Stomach (tissue), 9 donors: ENCODE measurements around the gene MNT. TPM values are rescaled to one million over a fixed set of nuclear protein-coding genes. Genes with fewer than 3 reads are reported as not detected.

Experiments used
- DNase-seq, 2 donors: peaks; one replicate each; pipeline versions ENCODE4 v3.0.0 to v3.0.0-alpha.2; 2013 to 2019
- H3K27ac ChIP-seq, 5 donors: fragments of 200-600 bp in 4 of 5; sonication (generic) in 4 of 5; one replicate each; pipeline ENCODE4 v1.5.1; 2013 to 2019; ENCODE audit warnings: mild to moderate bottlenecking in 1 of 5, moderate library complexity in 1 of 5
- H3K27me3 ChIP-seq, 3 donors: fragments of 200-600 bp; sonication (generic); one replicate each; pipeline ENCODE4 v1.5.1; 2017 to 2019; ENCODE audit warnings: mixed run types in 1 of 3
- H3K36me3 ChIP-seq, 4 donors: fragments of 200-600 bp; sonication (generic); 1 replicate in 3 of 4; 2 replicates in 1 of 4; pipeline ENCODE4 v1.5.1; 2016 to 2019
- H3K4me1 ChIP-seq, 4 donors: fragments of 200-600 bp; sonication (generic); one replicate each; pipeline ENCODE4 v1.5.1; 2016 to 2019
- H3K4me3 ChIP-seq, 4 donors: fragments of 200-600 bp; sonication (generic) in 3 of 4; one replicate each; pipeline ENCODE4 v1.5.1; 2016 to 2019; ENCODE audit warnings: mild to moderate bottlenecking in 1 of 4
- H3K9me3 ChIP-seq, 4 donors: fragments of 200-600 bp; sonication (generic); one replicate each; pipeline ENCODE4 v1.5.1; 2016 to 2019
- CTCF ChIP-seq, 7 experiments: fragments of 450-650 bp in 4 of 7; fragments of 200-600 bp in 3 of 7; sonication (generic) in 3 of 7; IDR thresholded peaks; one replicate each; pipeline ENCODE4 v1.5.1; 2016 to 2019; ENCODE audit warnings: antibody characterized with exemption in 7 of 7, control low read depth in 2 of 7, mild to moderate bottlenecking in 1 of 7
- EP300 ChIP-seq: sonication (generic); formaldehyde crosslinking; IDR thresholded peaks from one replicate; pipeline ENCODE4 v1.6.1; 2017; ENCODE audit warnings: antibody characterized with exemption
- POLR2A ChIP-seq, 4 donors: fragments of 450-650 bp; IDR thresholded peaks; one replicate each; pipeline ENCODE4 v1.6.1; 2016; ENCODE audit warnings: antibody characterized with exemption in 4 of 4, control low read depth in 2 of 4, mild to moderate bottlenecking in 1 of 4, moderate library complexity in 1 of 4
- POLR2AphosphoS5 ChIP-seq, 3 donors: sonication (generic); formaldehyde crosslinking; IDR thresholded peaks; one replicate each; pipeline ENCODE4 v1.6.1; 2016; ENCODE audit warnings: antibody characterized with exemption in 3 of 3
- WGBS, 5 donors: extraction: QIAGEN DNeasy Blood & Tissue Kit in 3 of 5; methylation state at CpG; one replicate each; pipeline versions ENCODE4 v1.1.5 to v1.1.7; 2013 to 2018; 5-methylcytosine and 5-hydroxymethylcytosine counted together
- intact Hi-C: fragments of 100-400 bp; cut with DNase I; formaldehyde crosslinking; loops from one replicate; pipeline ENCODE4 v1.15.1; 2023; ENCODE audit warnings: low total_unique reads
- polyA plus RNA-seq, 3 donors: library from polyadenylated mRNA; stranded (reverse); fragments of 200-250 nt; gene quantifications; one replicate each; pipeline ENCODE4 v1.2.3, GENCODE V29; 2013
- total RNA-seq, 5 donors: library from RNA; depleted of rRNA; stranded (reverse); fragments of >200 nt; gene quantifications; one replicate each; pipeline versions ENCODE4 v1.1.0 to v1.2.3, GENCODE V29; 2014 to 2016
- donor health status: healthy with polysubstance abuse.
- donor health status: Bipolar disorder and iron deficiency.
- donor health status: healthy.

The MNT gene
- total and polyA plus RNA-seq, 8 donors: 3.5 to 55.8 (median 8.6) TPM

- DNase-seq: peak; percentile 95 to 96
- intact Hi-C loops: loop anchor here (5.0 to 10.0 kb wide), 2 partner anchors 34 to 51 kb away; no protein-coding TSS in a partner anchor
- no peaks in the 10 kb centered on the region for H3K27me3 ChIP-seq
- H3K36me3 ChIP-seq: peaks cover 15 to 45% (median 41%) of the 10 kb centered on the region in 4 donors
- 24 to 33% (median 31%) methylated on average over 19 of the region's 19 CpGs for WGBS, 5 donors
- peak overlapping the region in 3 of 5 donors; percentile 38 to 73 (median 63) for H3K27ac ChIP-seq
- H3K4me3 ChIP-seq: no peak overlapping the region
- peaks cover 8 to 62% (median 26%) of the 10 kb centered on the region in 4 donors for H3K4me1 ChIP-seq
- TF ChIP-seq POLR2AphosphoS5 (IDR thresholded peaks at IDR 0.05) (peak in 2 of 3 donors; percentile 51 to 91), POLR2A (IDR thresholded peaks at IDR 0.05) (no peak), EP300 (no peak), CTCF (IDR thresholded peaks at IDR 0.05) (peak in 6 of 7 experiments; percentile 69 to 99 (median 96))
- H3K9me3 ChIP-seq: no peaks in the 10 kb centered on the region
Measured at GRCh38 chr17:2416010-2416734, 15.3 kb upstream of the MNT start.

DNA sequence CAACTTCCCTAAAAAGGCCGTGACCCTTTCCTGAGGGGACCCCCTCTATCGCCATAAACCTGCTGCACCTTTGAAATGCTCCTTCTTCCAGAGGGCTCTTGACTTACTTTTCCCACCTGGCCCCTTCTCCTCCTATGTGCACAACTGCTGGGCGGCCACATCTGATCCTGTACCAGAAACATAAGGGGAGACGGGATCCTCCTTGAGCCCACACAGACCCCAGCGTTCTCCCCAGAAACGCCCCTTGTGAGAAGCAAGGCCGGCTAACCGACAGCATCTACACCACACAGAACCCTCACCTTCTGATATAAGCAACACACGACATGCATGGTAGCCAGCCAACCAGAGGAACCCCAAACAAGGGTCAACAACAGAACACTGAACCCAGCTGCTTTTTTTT, 14.2 kb upstream of the MNT start:
- intact Hi-C loops: loop anchor here (5.0 to 10.0 kb wide), 2 partner anchors 33 to 50 kb away; no protein-coding TSS in a partner anchor
- TF ChIP-seq POLR2AphosphoS5 (IDR thresholded peaks at IDR 0.05): no peak
- TF ChIP-seq CTCF (IDR thresholded peaks at IDR 0.05): no peak
- no peak for TF ChIP-seq EP300
- no peak for TF ChIP-seq POLR2A (IDR thresholded peaks at IDR 0.05)

GRCh38 chr17:2414446-2415064, 13.7 kb upstream of the MNT start:
- no peak for TF ChIP-seq CTCF (IDR thresholded peaks at IDR 0.05)
- no peak for TF ChIP-seq EP300
- no peak for TF ChIP-seq POLR2A (IDR thresholded peaks at IDR 0.05)
- TF ChIP-seq POLR2AphosphoS5 (IDR thresholded peaks at IDR 0.05): no peak
- intact Hi-C loops: loop anchor here (5.0 to 10.0 kb wide), 2 partner anchors 32 to 50 kb away; no protein-coding TSS in a partner anchor
- peaks cover 5 to 34% (median 25%) of the 10 kb centered on the region in 4 donors for H3K36me3 ChIP-seq
- peaks cover 7 to 47% (median 25%) of the 10 kb centered on the region in 4 donors for H3K4me1 ChIP-seq
- H3K9me3 ChIP-seq: no peaks in the 10 kb centered on the region
- DNase-seq: no peak
- no peaks in the 10 kb centered on the region for H3K27me3 ChIP-seq
- 89 to 96% (median 93%) methylated on average over 12 to 22 of the region's 22 CpGs for WGBS, 5 donors
- H3K4me3 ChIP-seq: no peak overlapping the region
- H3K27ac ChIP-seq: no peak overlapping the region

More for the DNA sequence above, 14.2 kb upstream of the MNT start:
- 79 to 91% (median 86%) methylated on average over 9 of the region's 9 CpGs for WGBS, 5 donors
- no peak for DNase-seq
- Histone ChIP-seq H3K4me1 (peaks cover 8 to 53% (median 26%) of the 10 kb centered on the region in 4 donors), H3K9me3 (no peaks in the 10 kb centered on the region), H3K36me3 (peaks cover 11 to 39% (median 31%) of the 10 kb centered on the region in 4 donors), H3K27ac (no peak overlapping the region), H3K4me3 (no peak overlapping the region), H3K27me3 (no peaks in the 10 kb centered on the region)

DNA sequence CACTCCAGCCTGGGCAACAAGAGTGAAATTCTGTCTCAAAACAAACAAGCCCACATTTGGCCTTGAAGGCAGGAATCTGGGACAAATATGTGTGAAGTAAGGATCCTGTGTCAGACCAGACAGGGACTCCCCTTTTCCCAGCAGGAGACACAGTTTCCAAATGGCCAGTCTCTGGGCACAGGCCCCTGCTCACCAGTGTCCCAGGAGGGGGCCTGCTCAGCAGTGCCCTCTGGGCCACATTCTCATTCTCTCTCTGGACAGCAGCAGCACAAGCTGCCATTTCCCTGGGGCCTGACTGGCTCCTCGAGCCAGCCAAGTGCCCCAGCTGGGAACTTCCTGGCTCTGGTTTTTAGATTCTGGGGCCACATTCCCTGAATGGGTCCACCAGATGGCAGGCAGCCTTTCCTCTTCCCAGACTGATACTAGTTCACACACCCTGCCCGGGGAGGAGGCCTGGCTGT, 11.7 kb upstream of the MNT start:
- Histone ChIP-seq H3K27ac (peak overlapping the region in 4 of 5 donors; percentile 6 to 62 (median 58)), H3K27me3 (no peaks in the 10 kb centered on the region), H3K9me3 (no peaks in the 10 kb centered on the region), H3K36me3 (peaks cover 0 to 19% (median 13%) of the 10 kb centered on the region in 4 donors), H3K4me1 (peaks cover 2 to 29% (median 18%) of the 10 kb centered on the region in 4 donors), H3K4me3 (no peak overlapping the region)
- intact Hi-C loops: loop anchor here (10.0 kb wide), 1 partner anchor 48 kb away; no protein-coding TSS in a partner anchor
- 31 to 65% (median 51%) methylated on average over 2 of the region's 2 CpGs for WGBS, 5 donors
- no peak for TF ChIP-seq POLR2A (IDR thresholded peaks at IDR 0.05)
- DNase-seq: no peak
